ENCODE results near the gene FMNL3.
A peak's percentile ranks its signal among the peaks of the same experiment; 100 is the strongest.

Gene FMNL3

DNA sequence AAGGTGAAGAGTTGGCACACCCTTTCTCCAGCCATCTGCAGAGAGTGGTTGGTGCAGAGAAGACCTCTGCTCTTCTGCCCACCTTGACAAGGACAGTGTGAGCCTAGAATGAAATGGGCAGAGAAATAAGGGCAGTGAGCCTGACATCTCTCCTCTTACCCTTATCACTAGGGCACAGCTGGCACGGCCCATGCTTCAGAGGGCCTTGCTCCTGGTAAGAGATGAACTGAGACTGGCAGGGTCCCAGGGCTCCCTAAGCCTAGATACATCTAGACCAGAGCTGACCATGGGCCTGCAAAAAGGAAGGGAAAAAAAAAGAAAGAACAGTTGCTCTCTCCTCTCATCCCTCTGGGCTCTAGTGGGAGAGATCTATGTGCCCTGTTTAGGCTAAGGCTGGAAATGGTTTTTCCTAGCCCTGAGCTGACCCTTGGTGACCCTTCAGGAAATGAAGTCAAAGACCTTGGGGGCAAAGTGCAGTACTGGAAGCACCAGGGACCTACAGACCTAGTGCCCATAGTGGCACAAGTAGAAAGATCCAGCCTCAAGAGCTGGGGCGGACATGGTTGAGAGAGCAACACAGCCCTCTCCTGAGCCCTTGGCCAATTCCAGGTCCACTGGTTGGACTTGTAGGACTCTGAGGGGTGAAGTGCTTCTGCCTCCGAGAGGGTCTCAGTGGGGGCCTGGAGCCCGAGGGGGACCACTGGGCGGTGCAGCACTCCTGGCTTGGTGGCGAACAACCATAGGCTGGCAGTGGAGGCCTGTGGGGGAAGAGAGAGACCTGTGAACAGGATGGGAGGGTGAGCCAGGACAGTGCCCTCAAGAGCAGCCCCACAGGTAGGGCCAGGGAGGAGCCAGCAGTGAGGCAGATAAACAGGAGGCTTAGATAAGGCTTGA lies 61.8 kb downstream of the FMNL3 start:
- in situ Hi-C loops (cut with HindIII; ENCODE audit: low pct_ligation_motif_present, low sequenced_read_pairs), result no loop called here
- Histone ChIP-seq H3K27ac (no peak overlapping the region), H3K36me3 (replicated peaks) (peaks cover 73% of the 10 kb centered on the region), H3K4me3 (ENCODE audit: low read depth, low read length) (no peak overlapping the region), H3K27me3 (replicated peaks) (no peaks in the 10 kb centered on the region)
- TF ChIP-seq, protein P1, sequence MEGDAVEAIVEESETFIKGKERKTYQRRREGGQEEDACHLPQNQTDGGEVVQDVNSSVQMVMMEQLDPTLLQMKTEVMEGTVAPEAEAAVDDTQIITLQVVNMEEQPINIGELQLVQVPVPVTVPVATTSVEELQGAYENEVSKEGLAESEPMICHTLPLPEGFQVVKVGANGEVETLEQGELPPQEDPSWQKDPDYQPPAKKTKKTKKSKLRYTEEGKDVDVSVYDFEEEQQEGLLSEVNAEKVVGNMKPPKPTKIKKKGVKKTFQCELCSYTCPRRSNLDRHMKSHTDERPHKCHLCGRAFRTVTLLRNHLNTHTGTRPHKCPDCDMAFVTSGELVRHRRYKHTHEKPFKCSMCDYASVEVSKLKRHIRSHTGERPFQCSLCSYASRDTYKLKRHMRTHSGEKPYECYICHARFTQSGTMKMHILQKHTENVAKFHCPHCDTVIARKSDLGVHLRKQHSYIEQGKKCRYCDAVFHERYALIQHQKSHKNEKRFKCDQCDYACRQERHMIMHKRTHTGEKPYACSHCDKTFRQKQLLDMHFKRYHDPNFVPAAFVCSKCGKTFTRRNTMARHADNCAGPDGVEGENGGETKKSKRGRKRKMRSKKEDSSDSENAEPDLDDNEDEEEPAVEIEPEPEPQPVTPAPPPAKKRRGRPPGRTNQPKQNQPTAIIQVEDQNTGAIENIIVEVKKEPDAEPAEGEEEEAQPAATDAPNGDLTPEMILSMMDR (IDR thresholded peaks at IDR 0.05; ENCODE audit: low read depth, low read length, missing control alignments), result no peak
- no peak for DNase-seq

DNA sequence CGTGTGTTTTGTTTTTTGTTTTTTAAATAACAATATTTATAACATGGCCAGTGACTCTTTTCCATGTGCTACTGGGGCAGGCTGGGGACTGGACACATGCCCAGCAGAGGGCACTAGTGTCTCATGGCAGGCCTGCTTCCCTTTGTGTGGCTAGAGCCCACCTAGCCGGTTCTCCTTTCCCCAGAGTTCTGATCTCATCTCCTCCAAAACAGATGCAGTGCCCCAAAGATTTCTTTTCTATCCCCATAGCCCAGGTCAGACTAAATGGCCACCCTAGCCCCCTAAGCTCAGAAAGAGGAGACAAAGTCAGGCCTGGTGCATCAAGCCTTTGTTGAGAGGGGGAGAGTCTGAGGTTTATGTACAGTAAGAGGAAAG lies 62.6 kb downstream of the FMNL3 start:
- H3K27ac ChIP-seq, result no peak overlapping the region
- in situ Hi-C loops (cut with HindIII; ENCODE audit: low pct_ligation_motif_present, low sequenced_read_pairs), result loop anchor here (5.0 kb wide), 1 partner anchor 63 kb away; the partner anchor contains the start of gene FMNL3
- no peak overlapping the region for H3K4me3 ChIP-seq (ENCODE audit: low read depth, low read length)
- H3K27me3 ChIP-seq (replicated peaks), result no peaks in the 10 kb centered on the region
- peaks cover 65% of the 10 kb centered on the region for H3K36me3 ChIP-seq (replicated peaks)
- TF ChIP-seq, protein P1 (IDR thresholded peaks at IDR 0.05; ENCODE audit: low read depth, low read length, missing control alignments), result peak; percentile 97
- DNase-seq, result peak; percentile 57

DNA sequence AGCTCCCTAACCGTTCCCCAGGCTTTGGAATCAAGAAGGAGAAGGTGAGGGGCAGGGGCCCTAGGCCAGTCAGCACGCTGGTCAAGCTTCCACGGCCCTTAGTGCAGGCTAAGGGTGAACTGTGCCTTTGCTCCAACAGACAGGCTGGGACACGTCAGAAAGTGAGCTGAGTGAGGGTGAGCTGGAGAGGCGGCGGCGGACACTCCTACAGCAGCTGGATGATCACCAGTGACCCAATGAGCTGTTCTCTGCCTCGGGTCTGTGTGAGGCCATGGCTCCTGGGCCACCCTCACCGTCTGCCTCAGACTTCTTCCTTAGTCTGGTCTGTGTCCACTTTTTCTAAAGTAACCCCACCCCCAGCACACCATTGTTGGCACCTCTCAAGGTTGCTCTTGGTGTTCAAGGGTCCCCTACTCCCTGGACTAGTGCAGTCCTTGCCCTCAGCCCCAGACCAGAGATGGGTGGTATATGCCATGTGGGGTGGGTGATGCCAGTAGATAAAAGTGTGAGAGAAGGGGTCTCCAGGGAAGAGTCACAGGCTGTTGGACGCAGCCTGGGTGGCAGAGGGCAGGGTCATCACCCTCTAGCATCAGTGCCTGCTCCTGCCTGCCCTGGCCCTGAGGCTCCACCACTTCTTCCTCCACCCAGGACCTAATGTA lies 63.1 kb downstream of the FMNL3 start:
- no peaks in the 10 kb centered on the region for H3K27me3 ChIP-seq (replicated peaks)
- peaks cover 60% of the 10 kb centered on the region for H3K36me3 ChIP-seq (replicated peaks)
- TF ChIP-seq, protein P1 (IDR thresholded peaks at IDR 0.05; ENCODE audit: low read depth, low read length, missing control alignments), result no peak
- in situ Hi-C loops (cut with HindIII; ENCODE audit: low pct_ligation_motif_present, low sequenced_read_pairs), result loop anchor here (5.0 kb wide), 1 partner anchor 63 kb away; the partner anchor contains the start of gene FMNL3
- no peak for DNase-seq
- H3K4me3 ChIP-seq (ENCODE audit: low read depth, low read length), result no peak overlapping the region
- H3K27ac ChIP-seq, result no peak overlapping the region

DNA sequence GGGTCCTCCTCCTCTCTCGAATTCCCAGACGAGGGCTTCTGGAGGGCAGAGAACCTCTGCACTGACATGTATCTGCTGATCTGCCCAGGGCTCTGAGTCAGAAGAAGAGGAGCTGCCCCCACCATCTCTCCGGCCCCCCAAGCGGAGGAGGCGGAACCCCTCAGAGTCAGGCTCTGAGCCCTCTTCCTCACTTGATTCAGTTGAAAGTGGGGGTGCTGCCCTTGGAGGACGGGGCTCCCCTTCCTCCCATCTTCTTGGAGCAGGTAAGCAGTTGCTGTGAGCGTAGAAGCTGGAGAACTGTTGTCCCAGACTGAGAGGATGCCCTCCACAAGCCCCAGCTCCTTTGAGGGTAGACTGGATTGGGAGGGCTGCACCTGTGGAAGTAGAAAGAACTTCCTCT lies 64.1 kb downstream of the FMNL3 start:
- H3K27me3 ChIP-seq (replicated peaks), result no peaks in the 10 kb centered on the region
- H3K4me3 ChIP-seq (ENCODE audit: low read depth, low read length), result no peak overlapping the region
- no peak overlapping the region for H3K27ac ChIP-seq
- TF ChIP-seq, protein P1 (IDR thresholded peaks at IDR 0.05; ENCODE audit: low read depth, low read length, missing control alignments), result no peak
- H3K36me3 ChIP-seq (replicated peaks), result peaks cover 51% of the 10 kb centered on the region
- DNase-seq, result no peak
- in situ Hi-C loops (cut with HindIII; ENCODE audit: low pct_ligation_motif_present, low sequenced_read_pairs), result loop anchor here (5.0 kb wide), 1 partner anchor 64 kb away; the partner anchor contains the start of gene FMNL3

DNA sequence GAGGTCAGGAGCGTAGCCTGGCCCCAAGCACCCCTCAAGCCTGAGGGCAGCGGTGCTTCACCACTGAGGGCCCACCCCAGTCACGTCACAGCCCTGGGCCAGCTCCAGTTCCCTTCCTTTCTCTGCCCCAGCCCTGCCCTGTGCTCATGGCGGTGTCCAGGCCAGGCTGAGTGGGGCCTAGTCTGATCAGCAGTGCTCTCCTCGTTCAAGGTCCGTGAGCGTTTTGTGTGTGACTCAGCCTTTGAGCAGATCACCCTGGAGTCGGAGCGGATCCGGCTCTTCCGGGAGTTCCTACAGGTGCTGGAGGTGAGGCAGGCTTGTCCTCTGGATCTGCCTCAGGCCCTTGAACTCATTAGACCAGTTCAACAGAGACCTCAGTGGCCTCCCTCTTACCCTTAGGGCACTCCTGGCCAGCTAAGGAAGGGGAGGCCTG lies 64.8 kb downstream of the FMNL3 start:
- Histone ChIP-seq H3K36me3 (replicated peaks) (peaks cover 47% of the 10 kb centered on the region), H3K4me3 (ENCODE audit: low read depth, low read length) (no peak overlapping the region)
- in situ Hi-C loops (cut with HindIII; ENCODE audit: low pct_ligation_motif_present, low sequenced_read_pairs), result loop anchor here (5.0 kb wide), 1 partner anchor 65 kb away; the partner anchor contains the start of gene FMNL3

More for the DNA sequence above, 64.8 kb downstream of the FMNL3 start:
- no peak overlapping the region for H3K27ac ChIP-seq
- TF ChIP-seq, protein P1 (IDR thresholded peaks at IDR 0.05; ENCODE audit: low read depth, low read length, missing control alignments), result no peak
- no peak for DNase-seq
- H3K27me3 ChIP-seq (replicated peaks), result no peaks in the 10 kb centered on the region
